Measurements from ENCODE around the gene PRXL2C.

DNA sequence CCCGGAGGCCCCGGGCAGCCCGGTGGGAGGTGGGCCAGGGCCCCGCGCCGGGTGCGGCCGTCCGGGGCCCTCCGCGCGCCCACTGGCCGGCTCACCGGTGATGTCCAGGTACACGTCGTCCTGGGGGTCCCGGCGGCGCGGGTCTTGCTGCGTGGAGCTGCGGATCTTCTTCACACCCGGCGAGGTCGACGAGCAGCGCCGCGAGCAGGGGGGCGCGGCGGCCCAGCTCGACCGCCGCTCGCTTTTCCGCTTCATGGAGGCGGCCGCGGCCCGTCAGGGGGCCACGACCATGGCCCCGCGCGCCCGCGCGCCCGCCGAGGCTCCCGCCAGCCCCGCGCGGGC lies 36.0 kb downstream of the PRXL2C start:
- TF ChIP-seq CTCF (conservative IDR thresholded peaks at IDR 0.05; ENCODE audit: low read length) (no peak), EZH2phosphoT487 (IDR thresholded peaks at IDR 0.05; ENCODE audit: borderline replicate concordance) (no peak)

Measured in Loucy (cell line).